VCaP (cell line): ENCODE results near the gene PARD6B.

Experiments used
- H3K27ac ChIP-seq: fragments of 450-650 bp; 2 replicates; pipeline ENCODE4 v1.5.1; 2017
- TF ChIP-seq, protein P1 (sequence below): fragments of 450-650 bp; conservative IDR thresholded peaks from 2 replicates; pipeline ENCODE4 v1.5.1; 2017; ENCODE audit warnings: mild to moderate bottlenecking, moderate library complexity

The PARD6B gene

DNA sequence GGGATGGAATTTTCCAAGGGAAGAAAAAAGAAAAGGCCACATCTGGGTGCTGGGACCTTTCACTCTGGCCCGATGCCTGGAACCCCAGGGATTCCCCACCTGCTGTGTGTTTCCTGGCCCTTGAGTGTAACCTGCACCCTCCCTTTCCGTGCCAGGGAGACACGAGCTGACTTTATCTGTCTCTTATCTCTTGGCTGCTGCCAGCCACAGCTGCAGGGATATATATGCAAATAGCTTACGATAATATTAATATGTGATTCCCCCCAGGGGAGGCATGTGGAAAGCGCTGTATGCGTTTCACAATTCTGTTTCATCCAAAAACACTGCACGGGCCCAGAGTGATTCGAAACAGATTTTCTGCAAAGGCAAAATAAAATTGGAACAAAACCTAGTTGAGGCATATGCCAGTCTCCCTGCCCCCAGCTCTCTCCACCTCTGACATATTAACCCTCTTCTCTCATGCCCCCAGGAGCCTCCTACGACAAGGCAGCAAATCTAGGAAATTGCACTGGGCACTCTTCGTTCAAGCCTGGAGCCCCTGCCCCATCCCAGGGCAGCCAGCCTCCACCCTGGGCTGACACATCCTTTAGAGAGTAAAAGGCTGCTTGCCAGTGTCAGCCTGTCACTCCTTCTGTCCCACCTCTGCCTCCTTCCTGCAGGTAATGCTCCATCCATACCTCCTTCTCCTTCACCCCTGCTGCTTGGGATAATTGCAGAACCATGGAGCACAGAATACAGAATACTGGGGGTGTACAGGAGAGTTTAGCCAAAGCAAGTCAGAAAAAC is 41.3 kb upstream of the PARD6B start:
- peak overlapping the region; percentile 22; the same call in 1 of the 2 replicates for H3K27ac ChIP-seq
- TF ChIP-seq, protein P1, sequence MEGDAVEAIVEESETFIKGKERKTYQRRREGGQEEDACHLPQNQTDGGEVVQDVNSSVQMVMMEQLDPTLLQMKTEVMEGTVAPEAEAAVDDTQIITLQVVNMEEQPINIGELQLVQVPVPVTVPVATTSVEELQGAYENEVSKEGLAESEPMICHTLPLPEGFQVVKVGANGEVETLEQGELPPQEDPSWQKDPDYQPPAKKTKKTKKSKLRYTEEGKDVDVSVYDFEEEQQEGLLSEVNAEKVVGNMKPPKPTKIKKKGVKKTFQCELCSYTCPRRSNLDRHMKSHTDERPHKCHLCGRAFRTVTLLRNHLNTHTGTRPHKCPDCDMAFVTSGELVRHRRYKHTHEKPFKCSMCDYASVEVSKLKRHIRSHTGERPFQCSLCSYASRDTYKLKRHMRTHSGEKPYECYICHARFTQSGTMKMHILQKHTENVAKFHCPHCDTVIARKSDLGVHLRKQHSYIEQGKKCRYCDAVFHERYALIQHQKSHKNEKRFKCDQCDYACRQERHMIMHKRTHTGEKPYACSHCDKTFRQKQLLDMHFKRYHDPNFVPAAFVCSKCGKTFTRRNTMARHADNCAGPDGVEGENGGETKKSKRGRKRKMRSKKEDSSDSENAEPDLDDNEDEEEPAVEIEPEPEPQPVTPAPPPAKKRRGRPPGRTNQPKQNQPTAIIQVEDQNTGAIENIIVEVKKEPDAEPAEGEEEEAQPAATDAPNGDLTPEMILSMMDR: no peak

DNA sequence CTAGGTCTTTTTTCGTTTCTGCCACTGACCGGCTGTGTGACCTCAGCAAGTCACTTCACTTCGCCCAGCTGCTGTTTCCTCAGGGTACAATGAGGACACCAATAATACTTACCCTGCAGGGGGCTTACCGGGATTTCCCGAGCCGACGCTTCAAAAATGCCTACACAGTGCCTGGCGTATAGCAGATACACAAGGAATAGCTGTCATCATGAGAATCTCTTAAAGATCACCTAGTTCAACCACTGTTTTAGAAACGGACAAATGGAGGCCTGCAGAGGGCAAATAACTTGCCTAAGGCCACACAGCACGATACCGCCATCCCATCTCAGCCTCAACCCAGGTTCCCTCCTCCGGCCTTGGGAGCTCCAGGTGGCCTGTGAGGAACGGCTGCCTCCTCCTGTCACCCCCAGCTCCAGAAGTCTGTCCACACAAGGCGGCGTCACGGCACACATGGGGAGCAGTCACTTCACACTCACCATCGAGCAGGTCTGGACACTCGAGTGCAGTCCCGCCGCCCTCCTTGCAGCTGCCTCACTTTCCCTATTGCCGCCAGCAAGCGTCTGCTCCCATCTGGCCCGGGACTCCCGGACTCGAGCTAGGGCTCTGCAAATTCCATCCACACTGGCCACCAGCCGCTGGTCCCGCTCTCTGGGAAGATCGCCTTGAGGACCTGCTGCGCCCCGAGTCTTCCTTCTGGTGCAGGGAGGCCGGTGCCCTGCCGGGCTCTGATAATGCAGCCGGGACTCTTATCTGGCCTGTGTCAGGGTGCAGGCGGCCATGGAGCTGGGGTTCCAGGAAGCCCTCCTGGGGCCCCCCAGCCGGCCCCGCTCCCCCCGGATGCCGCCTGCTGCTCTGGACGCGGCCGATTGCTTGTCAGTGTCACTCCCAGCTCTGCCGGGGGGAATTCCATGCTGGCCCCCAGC is 40.5 kb upstream of the PARD6B start, which contains the start of gene RIPOR3:
TSS of gene RIPOR3 (minus strand) at position 893 of the 923 bp plus-strand sequence. CDS start at position 479, 414 bp downstream.
- TF ChIP-seq, protein P1: no peak

DNA sequence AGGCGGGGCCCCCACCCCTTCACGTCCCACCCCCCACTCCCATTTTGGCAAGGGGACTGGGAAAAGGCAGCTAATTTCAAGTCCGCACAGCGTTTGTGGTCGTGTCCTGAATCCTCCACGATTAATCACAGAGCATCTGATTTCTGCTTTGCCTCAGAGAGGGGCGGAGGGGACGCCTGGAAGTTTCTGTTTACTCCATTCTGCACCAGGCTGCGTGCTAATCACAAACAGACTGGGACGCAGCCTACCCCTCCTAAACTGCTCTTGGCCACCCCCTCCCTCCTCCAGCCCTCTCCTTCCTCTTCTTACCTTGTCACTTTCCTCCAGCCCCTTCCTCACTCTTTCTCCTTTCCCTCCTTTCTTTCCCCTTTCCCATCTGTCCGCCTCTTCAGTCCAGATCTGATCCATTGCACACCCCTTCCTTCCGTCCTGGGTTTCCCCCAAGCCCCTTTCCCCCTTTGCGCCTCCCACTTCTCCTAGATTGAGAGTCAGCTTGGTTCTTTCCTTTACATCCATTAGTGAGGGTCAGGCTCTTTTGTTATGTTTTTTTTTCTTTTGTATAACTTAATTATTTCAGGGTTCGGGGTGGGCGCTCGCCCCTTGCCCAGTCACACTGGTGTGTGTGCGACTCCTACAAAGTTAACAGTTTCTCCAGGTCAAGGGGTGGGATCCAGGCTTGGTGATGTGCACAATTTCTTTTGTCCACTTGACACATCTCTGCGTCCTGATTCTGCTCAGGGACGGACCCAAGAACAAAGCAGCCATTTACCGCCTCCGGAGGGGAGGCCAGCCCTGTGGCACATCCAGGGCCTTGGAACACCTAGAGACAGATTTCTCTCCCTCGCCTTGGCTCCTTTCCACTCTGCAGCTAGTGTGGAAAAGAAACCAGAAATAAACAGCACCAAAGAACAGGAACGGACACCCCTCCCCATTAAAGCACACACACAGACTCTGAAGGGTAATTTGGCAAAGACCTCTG is 39.5 kb upstream of the PARD6B start:
- no peak overlapping the region for H3K27ac ChIP-seq

More for the DNA sequence above, 40.5 kb upstream of the PARD6B start, which contains the start of gene RIPOR3:
- H3K27ac ChIP-seq: peak within 1 kb of the TSS; percentile 22; the same call in 1 of the 2 replicates

DNA sequence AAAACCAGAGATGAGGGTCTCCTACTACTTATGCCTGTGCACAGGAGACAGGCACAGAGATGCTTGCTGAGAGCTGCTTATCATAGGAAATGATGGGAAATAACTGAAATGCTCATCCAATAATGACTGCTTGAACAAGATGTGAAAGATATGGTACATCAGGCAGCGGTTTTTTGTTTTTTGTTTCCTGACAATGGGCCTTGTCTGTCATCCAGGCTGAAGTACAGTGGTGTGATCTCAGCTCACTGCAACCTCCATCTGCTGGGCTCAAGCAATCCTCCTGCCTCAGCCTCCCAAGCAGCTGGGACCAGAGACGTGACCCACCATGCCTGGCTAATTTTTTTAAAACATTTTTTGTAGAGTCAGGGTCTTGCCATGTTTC is 38.8 kb upstream of the PARD6B start:
- no peak overlapping the region for H3K27ac ChIP-seq
- TF ChIP-seq, protein P1: no peak

More for the DNA sequence above, 39.5 kb upstream of the PARD6B start:
- TF ChIP-seq, protein P1: no peak

DNA sequence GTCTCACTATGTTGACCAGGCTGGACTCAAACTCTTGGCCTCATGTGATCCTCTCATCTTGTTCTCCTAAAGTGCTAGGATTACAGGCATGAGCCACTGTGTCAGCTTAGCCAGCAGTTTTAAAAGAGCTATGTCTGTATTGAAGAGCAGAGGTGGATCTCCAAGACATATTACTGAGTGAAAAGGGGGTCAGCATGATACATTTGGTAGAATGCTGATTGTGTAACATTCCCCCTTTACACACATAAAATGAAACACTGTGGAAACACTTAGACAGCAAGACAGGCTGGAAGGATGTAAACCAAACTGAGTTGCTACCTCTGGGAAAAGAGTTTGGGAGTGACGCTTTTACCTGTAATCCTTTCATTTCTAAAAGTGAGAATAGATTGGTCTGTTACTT is 38.4 kb upstream of the PARD6B start:
- no peak overlapping the region for H3K27ac ChIP-seq
- TF ChIP-seq, protein P1: no peak

DNA sequence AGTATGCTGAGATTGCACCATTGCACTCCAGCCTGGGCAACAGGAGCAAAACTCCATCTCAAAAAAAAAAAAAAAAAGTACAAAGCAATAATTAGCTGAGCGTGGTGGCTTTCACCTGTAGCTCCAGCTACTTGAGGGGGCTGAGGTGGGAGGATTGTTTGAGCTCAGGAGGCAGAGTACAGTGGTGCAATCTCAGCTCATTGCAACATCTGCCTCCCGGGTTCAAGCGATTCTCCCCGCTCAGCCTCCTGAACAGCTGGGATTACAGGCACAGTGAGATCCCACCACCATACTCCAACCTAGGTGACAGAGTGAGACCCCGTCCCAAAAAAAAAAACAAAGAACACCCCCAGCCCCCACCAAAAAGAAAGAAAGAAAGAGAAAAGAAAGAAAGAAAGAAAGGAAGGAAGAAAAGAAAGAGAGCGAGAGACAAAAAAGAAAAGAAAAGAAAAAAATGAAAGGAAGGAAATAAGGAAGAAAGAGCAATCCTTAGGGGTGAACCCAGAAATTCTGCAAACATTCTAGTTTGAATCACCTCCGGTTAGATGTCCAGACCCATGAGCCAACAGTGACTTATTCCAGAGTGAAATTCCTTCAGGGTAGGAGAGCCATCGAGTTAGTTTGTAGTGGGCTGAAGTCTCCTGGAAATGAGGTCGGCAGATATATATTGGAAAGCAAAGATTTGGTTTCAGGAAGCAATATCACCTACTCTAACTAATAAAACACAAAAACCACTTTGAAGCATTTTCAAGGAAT is 36.8 kb upstream of the PARD6B start:
- H3K27ac ChIP-seq: no peak overlapping the region

More for the DNA sequence above, 36.8 kb upstream of the PARD6B start:
- TF ChIP-seq, protein P1: no peak
